ENCODE measurements around the gene USP9Y. TPM values are rescaled to one million over a fixed set of nuclear protein-coding genes. Genes with fewer than 3 reads are reported as not detected.

The USP9Y gene, protein sequence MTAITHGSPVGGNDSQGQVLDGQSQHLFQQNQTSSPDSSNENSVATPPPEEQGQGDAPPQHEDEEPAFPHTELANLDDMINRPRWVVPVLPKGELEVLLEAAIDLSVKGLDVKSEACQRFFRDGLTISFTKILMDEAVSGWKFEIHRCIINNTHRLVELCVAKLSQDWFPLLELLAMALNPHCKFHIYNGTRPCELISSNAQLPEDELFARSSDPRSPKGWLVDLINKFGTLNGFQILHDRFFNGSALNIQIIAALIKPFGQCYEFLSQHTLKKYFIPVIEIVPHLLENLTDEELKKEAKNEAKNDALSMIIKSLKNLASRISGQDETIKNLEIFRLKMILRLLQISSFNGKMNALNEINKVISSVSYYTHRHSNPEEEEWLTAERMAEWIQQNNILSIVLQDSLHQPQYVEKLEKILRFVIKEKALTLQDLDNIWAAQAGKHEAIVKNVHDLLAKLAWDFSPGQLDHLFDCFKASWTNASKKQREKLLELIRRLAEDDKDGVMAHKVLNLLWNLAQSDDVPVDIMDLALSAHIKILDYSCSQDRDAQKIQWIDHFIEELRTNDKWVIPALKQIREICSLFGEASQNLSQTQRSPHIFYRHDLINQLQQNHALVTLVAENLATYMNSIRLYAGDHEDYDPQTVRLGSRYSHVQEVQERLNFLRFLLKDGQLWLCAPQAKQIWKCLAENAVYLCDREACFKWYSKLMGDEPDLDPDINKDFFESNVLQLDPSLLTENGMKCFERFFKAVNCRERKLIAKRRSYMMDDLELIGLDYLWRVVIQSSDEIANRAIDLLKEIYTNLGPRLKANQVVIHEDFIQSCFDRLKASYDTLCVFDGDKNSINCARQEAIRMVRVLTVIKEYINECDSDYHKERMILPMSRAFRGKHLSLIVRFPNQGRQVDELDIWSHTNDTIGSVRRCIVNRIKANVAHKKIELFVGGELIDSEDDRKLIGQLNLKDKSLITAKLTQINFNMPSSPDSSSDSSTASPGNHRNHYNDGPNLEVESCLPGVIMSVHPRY (N-terminal part only)
- polyA plus RNA-seq (2013), result 16.8 and 18.2 TPM in 2 replicates

DNA sequence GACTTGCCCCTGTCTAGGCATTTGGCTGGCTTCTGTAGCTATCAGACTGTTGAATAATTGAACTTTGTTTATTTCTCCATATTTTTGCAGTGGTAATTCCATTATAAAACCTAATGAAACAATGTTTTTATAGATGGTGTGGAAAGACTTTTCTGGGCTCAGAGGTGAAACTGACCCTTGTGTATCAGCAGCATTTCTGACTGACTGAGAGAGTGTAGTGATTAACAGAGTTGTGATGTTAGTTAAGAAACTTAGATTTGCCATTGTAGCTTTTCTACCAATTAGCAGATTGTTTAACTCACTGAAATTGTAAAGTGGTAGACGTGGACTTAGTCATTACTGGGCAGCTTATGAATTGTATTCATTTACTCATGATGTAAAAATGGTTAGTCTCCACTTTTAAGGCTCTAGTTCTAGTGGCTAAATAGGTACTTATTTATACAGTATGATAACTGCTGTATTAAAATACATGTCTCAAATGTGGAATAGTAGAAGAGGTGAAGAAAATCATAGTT is at the start of gene USP9Y:
Gene USP9Y (plus strand): TSS at position 51 of the 515 bp plus-strand sequence. CDS start 8,217 bp downstream, outside the sequence.
- Histone ChIP-seq H3K4me1 (ENCODE audit: control insufficient read depth in 1 of 2, insufficient read depth in 2 of 2, low read length in 2 of 2) (no peaks in the 10 kb centered on the region), H3K9ac (ENCODE audit: low read length) (no peak within 1 kb of the TSS), H3K9me3 (ENCODE audit: insufficient read depth, low read depth, low read length) (peaks cover 3% of the 10 kb centered on the region), H3K4me3 (ENCODE audit: low read depth, low read length) (no peak within 1 kb of the TSS), H4K91ac (ENCODE audit: low read depth, low read length) (no peak within 1 kb of the TSS), H2BK120ac (ENCODE audit: insufficient read depth, low read length, poor library complexity) (no peak within 1 kb of the TSS), H4K8ac (ENCODE audit: low read depth, low read length) (no peak within 1 kb of the TSS), H3K18ac (ENCODE audit: low read length) (no peak within 1 kb of the TSS), H2AFZ (ENCODE audit: insufficient read depth, low read length, poor library complexity) (no peak within 1 kb of the TSS), H3K36me3 (ENCODE audit: control insufficient read depth in 1 of 2, insufficient read depth in 2 of 2, low read length in 2 of 2) (peaks cover 4 to 18% of the 10 kb centered on the region in 2 experiments), H3K79me1 (ENCODE audit: low read length) (no peaks in the 10 kb centered on the region), H3K27ac (ENCODE audit: low read depth, low read length) (no peak within 1 kb of the TSS), H4K12ac (ENCODE audit: low read depth, low read length) (no peak within 1 kb of the TSS), H3K23ac (ENCODE audit: low read length) (no peak within 1 kb of the TSS), H2BK12ac (ENCODE audit: low read length) (no peak within 1 kb of the TSS), H3K14ac (ENCODE audit: low read length) (no peak within 1 kb of the TSS), H2BK5ac (ENCODE audit: low read depth, low read length, poor library complexity) (no peak within 1 kb of the TSS), H3K27me3 (ENCODE audit: insufficient read depth, low read length) (no peaks in the 10 kb centered on the region), H3K4me2 (ENCODE audit: low read length) (no peak within 1 kb of the TSS), H3K4ac (ENCODE audit: low read depth, low read length) (no peak within 1 kb of the TSS), H2AK5ac (ENCODE audit: low read length) (no peak within 1 kb of the TSS), H3K79me2 (ENCODE audit: control insufficient read depth, insufficient read depth, low read length, poor library complexity) (no peaks in the 10 kb centered on the region)
- no peak for DNase-seq
- no CpG with 5 or more reads among the region's 1 CpG for WGBS (ENCODE audit: extremely low coverage, insufficient coverage, insufficient read length)

DNA sequence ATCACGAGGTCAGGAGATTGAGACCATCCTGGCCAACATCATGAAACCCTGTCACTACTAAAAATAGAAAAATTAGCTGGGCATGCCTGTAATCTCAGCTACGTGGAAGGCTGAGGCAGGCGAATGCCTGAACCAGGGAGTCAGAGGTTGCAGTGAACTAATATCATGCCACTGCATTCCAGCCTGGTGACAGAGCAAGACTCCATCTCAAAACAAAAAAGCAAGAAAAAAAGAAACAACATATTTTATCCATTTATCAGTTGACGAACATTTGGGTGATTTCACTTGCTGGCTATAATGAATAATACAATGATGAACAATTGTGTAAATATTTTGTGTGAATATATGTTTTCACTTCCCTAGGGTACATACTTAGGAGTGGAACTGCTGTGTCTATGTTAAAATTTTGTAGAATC is 49.4 kb upstream of the USP9Y start:
- Histone ChIP-seq H3K27me3 (ENCODE audit: insufficient read depth, low read length) (no peaks in the 10 kb centered on the region), H2BK5ac (ENCODE audit: low read depth, low read length, poor library complexity) (no peak overlapping the region), H2BK120ac (ENCODE audit: insufficient read depth, low read length, poor library complexity) (no peak overlapping the region), H3K4me1 (ENCODE audit: control insufficient read depth in 1 of 2, insufficient read depth in 2 of 2, low read length in 2 of 2) (no peaks in the 10 kb centered on the region), H2BK12ac (ENCODE audit: low read length) (no peak overlapping the region), H3K4me3 (ENCODE audit: low read depth, low read length) (no peak overlapping the region), H3K27ac (ENCODE audit: low read depth, low read length) (no peak overlapping the region), H4K12ac (ENCODE audit: low read depth, low read length) (no peak overlapping the region), H3K36me3 (ENCODE audit: control insufficient read depth in 1 of 2, insufficient read depth in 2 of 2, low read length in 2 of 2) (no peaks in the 10 kb centered on the region), H3K9ac (ENCODE audit: low read length) (no peak overlapping the region), H3K79me2 (ENCODE audit: control insufficient read depth, insufficient read depth, low read length, poor library complexity) (no peaks in the 10 kb centered on the region), H2AK5ac (ENCODE audit: low read length) (no peak overlapping the region), H2AFZ (ENCODE audit: insufficient read depth, low read length, poor library complexity) (no peak overlapping the region), H3K18ac (ENCODE audit: low read length) (no peak overlapping the region), H3K79me1 (ENCODE audit: low read length) (no peaks in the 10 kb centered on the region), H3K23ac (ENCODE audit: low read length) (no peak overlapping the region), H3K4ac (ENCODE audit: low read depth, low read length) (no peak overlapping the region), H4K91ac (ENCODE audit: low read depth, low read length) (no peak overlapping the region), H3K4me2 (ENCODE audit: low read length) (no peak overlapping the region), H4K8ac (ENCODE audit: low read depth, low read length) (no peak overlapping the region), H3K14ac (ENCODE audit: low read length) (no peak overlapping the region), H3K9me3 (ENCODE audit: insufficient read depth, low read depth, low read length) (no peaks in the 10 kb centered on the region)
- WGBS (ENCODE audit: extremely low coverage, insufficient coverage, insufficient read length), result no CpG with 5 or more reads among the region's 4 CpGs
- peak in 1 of 2 donors; percentile 45 for DNase-seq

DNA sequence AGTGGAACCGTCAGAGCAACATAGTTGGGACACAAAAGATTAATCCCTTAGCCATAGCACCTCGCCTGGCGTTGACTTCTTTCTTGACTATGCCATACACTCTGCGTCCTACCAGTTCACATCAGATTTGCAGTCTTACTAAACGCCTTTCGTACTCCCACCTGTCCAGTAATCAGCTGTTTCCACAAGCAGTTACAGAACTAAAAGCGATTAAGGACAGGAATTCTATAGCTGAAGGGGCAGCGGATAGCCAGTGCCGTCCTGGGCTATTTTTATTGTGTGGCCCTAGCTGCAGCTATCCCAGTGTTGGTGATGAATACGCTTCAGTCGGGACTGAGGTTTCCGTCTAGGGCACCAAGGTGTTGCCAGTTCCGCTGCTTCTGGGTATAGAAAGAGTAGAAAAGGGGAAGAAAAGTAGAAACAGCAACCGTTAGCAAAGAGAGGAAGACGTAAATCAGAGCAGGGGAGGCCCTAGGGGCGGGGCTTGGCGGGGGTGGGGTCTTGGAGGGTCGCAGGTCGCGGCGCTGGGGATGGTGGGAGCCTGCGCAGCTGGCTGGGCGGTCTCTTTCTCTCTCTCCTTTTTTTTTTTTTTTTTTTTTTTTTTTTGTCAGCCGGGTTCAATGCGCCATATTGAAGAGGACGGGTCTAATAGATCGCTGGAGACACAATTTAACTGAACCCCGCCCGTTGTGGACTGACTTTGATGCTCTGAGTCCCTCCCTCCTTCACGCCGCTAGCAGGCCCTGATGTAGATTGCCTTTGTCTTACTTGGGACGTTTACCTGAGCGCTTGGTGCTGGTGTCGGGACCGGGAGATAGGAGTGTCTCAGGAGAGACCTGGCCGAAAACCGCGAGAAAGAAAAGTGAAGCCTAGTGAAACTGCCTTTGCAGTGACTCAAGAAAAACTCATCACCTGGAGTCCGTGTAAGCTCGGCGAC is 39.0 kb upstream of the USP9Y start:
- peak overlapping the region; percentile 91 for H2AFZ ChIP-seq (ENCODE audit: insufficient read depth, low read length, poor library complexity)
- peak overlapping the region; percentile 80 for H4K8ac ChIP-seq (ENCODE audit: low read depth, low read length)
- H3K27me3 ChIP-seq (ENCODE audit: insufficient read depth, low read length), result no peaks in the 10 kb centered on the region
- no peaks in the 10 kb centered on the region for H3K9me3 ChIP-seq (ENCODE audit: insufficient read depth, low read depth, low read length)
- peaks cover 11% of the 10 kb centered on the region for H3K79me1 ChIP-seq (ENCODE audit: low read length)
- no peak overlapping the region for H4K12ac ChIP-seq (ENCODE audit: low read depth, low read length)
- peak in 1 of 2 donors; percentile 44 for DNase-seq
- H3K23ac ChIP-seq (ENCODE audit: low read length), result no peak overlapping the region
- H3K4ac ChIP-seq (ENCODE audit: low read depth, low read length), result peak overlapping the region; percentile 94
- no peak overlapping the region for H2AK5ac ChIP-seq (ENCODE audit: low read length)
- peak overlapping the region; percentile 79 for H3K4me3 ChIP-seq (ENCODE audit: low read depth, low read length)
- peak overlapping the region; percentile 87 for H3K9ac ChIP-seq (ENCODE audit: low read length)
- H3K18ac ChIP-seq (ENCODE audit: low read length), result no peak overlapping the region
- H3K36me3 ChIP-seq (ENCODE audit: control insufficient read depth in 1 of 2, insufficient read depth in 2 of 2, low read length in 2 of 2), result peaks cover 1 to 7% of the 10 kb centered on the region in 2 experiments
- H2BK120ac ChIP-seq (ENCODE audit: insufficient read depth, low read length, poor library complexity), result peak overlapping the region; percentile 27
- WGBS (ENCODE audit: extremely low coverage, insufficient coverage, insufficient read length), result no CpG with 5 or more reads among the region's 41 CpGs
- H3K79me2 ChIP-seq (ENCODE audit: control insufficient read depth, insufficient read depth, low read length, poor library complexity), result peaks cover 4% of the 10 kb centered on the region
- peak overlapping the region; percentile 90 for H3K14ac ChIP-seq (ENCODE audit: low read length)
- peak overlapping the region; percentile 53 for H3K27ac ChIP-seq (ENCODE audit: low read depth, low read length)
- H4K91ac ChIP-seq (ENCODE audit: low read depth, low read length), result peak overlapping the region; percentile 43
- H3K4me1 ChIP-seq (ENCODE audit: control insufficient read depth in 1 of 2, insufficient read depth in 2 of 2, low read length in 2 of 2), result peaks cover 0 to 3% of the 10 kb centered on the region in 2 experiments
- H3K4me2 ChIP-seq (ENCODE audit: low read length), result peak overlapping the region; percentile 93
- H2BK5ac ChIP-seq (ENCODE audit: low read depth, low read length, poor library complexity), result peak overlapping the region; percentile 84
- peak overlapping the region; percentile 44 for H2BK12ac ChIP-seq (ENCODE audit: low read length)
